Measurements from ENCODE around the gene MYBPC3. TPM values are rescaled to one million over a fixed set of nuclear protein-coding genes. Genes with fewer than 3 reads are reported as not detected.
A peak's percentile ranks its signal among the peaks of the same experiment; 100 is the strongest.

MYBPC3 gene
- total and polyA plus RNA-seq, 12 donors, result 0.54 to 5.8 (median 2.0) TPM

GRCh38 chr11:47289856-47290255 is 62.6 kb downstream of the MYBPC3 start:
- intact Hi-C loops (cut with DNase I), result no loop called here
- Histone ChIP-seq H3K9me3 (replicated peaks in 1 of 3) (no peaks in the 10 kb centered on the region), H3K4me3 (no peak overlapping the region), H3K4me1 (replicated peaks in 1 of 2) (no peaks in the 10 kb centered on the region), H3K36me3 (replicated peaks in 1 of 2) (peaks cover 0 to 99% of the 10 kb centered on the region in 2 donors), H3K27me3 (no peaks in the 10 kb centered on the region), H3K27ac (no peak overlapping the region)
- TF ChIP-seq POLR2A (IDR thresholded peaks at IDR 0.05) (no peak), CTCF (IDR thresholded peaks at IDR 0.05) (no peak)
- 91 to 96% (median 94%) methylated on average over 15 of the region's 15 CpGs for WGBS, 4 donors
- DNase-seq, result peak in 1 of 7 donors; percentile 41

- no peaks in the 10 kb centered on the region for H3K9me3 ChIP-seq (replicated peaks in 1 of 3)
- H3K4me3 ChIP-seq, result no peak overlapping the region
- WGBS, 4 donors, result 79 to 91% (median 90%) methylated on average over 5 of the region's 5 CpGs
- no peak for TF ChIP-seq POLR2A (IDR thresholded peaks at IDR 0.05)
- no peak for TF ChIP-seq CTCF (IDR thresholded peaks at IDR 0.05)
- no peaks in the 10 kb centered on the region for H3K27me3 ChIP-seq
- H3K4me1 ChIP-seq (replicated peaks in 1 of 2), result no peaks in the 10 kb centered on the region
- peaks cover 0 to 100% of the 10 kb centered on the region in 2 donors for H3K36me3 ChIP-seq (replicated peaks in 1 of 2)
- intact Hi-C loops (cut with DNase I), result no loop called here
- H3K27ac ChIP-seq, result no peak overlapping the region
- DNase-seq, result peak in 1 of 7 donors; percentile 6
These were observed 64.4 kb downstream of the MYBPC3 start for GRCh38 chr11:47288066-47288465.

- Histone ChIP-seq H3K9me3 (replicated peaks in 1 of 3) (no peaks in the 10 kb centered on the region), H3K27ac (no peak overlapping the region), H3K27me3 (no peaks in the 10 kb centered on the region), H3K4me1 (replicated peaks in 1 of 2) (no peaks in the 10 kb centered on the region), H3K36me3 (replicated peaks in 1 of 2) (peaks cover 0 to 100% of the 10 kb centered on the region in 2 donors), H3K4me3 (no peak overlapping the region)
- WGBS, 4 donors, result 92 to 96% (median 95%) methylated on average over 13 of the region's 13 CpGs
- DNase-seq, result peak in 1 of 7 donors; percentile 16
- no peak for TF ChIP-seq CTCF (IDR thresholded peaks at IDR 0.05)
- no peak for TF ChIP-seq POLR2A (IDR thresholded peaks at IDR 0.05)
- intact Hi-C loops (cut with DNase I), result no loop called here
These were observed 66.3 kb downstream of the MYBPC3 start for GRCh38 chr11:47285969-47286770.

- WGBS, 4 donors, result 89 to 98% (median 93%) methylated on average over 4 of the region's 4 CpGs
- Histone ChIP-seq H3K4me3 (no peak overlapping the region), H3K36me3 (replicated peaks in 1 of 2) (peaks cover 0 to 100% of the 10 kb centered on the region in 2 donors), H3K9me3 (replicated peaks in 1 of 3) (no peaks in the 10 kb centered on the region), H3K27me3 (no peaks in the 10 kb centered on the region), H3K4me1 (replicated peaks in 1 of 2) (no peaks in the 10 kb centered on the region), H3K27ac (no peak overlapping the region)
- intact Hi-C loops (cut with DNase I), result no loop called here
- no peak for TF ChIP-seq POLR2A (IDR thresholded peaks at IDR 0.05)
- TF ChIP-seq CTCF (IDR thresholded peaks at IDR 0.05), result no peak
- peak in 1 of 7 donors; percentile 14 for DNase-seq
These were observed 68.4 kb downstream of the MYBPC3 start for GRCh38 chr11:47284151-47284550.
